ENCODE data around the gene SHC1. TPM values are rescaled to one million over a fixed set of nuclear protein-coding genes. Genes with fewer than 3 reads are reported as not detected.

The SHC1 gene
- polyA plus RNA-seq, 3 donors = 74.6 to 91.3 (median 81.7) TPM

Other genes starting within 250 kb of the SHC1 start
- gene KCNN3, start 100.5 kb downstream of the SHC1 start, polyA plus RNA-seq (ENCODE audit: insufficient read length in 3 of 3) = 1 to 10 TPM; 2.2 to 2.6 (median 2.3) TPM
- 10 to 100 TPM; 44.1 to 47.2 (median 44.2) TPM for gene PMVK, start 34.0 kb downstream of the SHC1 start, polyA plus RNA-seq (ENCODE audit: insufficient read length in 3 of 3)
- gene PBXIP1, start 14.6 kb downstream of the SHC1 start, polyA plus RNA-seq (ENCODE audit: insufficient read length in 3 of 3) = 10 to 100 TPM; 76.2 to 80.3 (median 76.6) TPM
- 10 to 100 TPM; 47.4 to 52.1 (median 51.6) TPM for gene PYGO2, start 9.0 kb downstream of the SHC1 start, polyA plus RNA-seq (ENCODE audit: insufficient read length in 3 of 3)
- 100 to 1,000 TPM in 1 of 3 donors, 10 to 100 TPM in 2; 88.0 to 105 (median 96.5) TPM for gene CKS1B, start 3.9 kb upstream of the SHC1 start, polyA plus RNA-seq (ENCODE audit: insufficient read length in 3 of 3)
- 10 to 100 TPM; 34.1 to 39.0 (median 38.4) TPM for gene FLAD1, start 12.6 kb upstream of the SHC1 start, polyA plus RNA-seq (ENCODE audit: insufficient read length in 3 of 3)
- gene LENEP, start 22.8 kb upstream of the SHC1 start, polyA plus RNA-seq (ENCODE audit: insufficient read length in 3 of 3) = 1 to 10 TPM in 1 of 3 donors, under 1 TPM in 2; 0.36 to 1.5 (median 0.87) TPM
- gene ZBTB7B, start 32.1 kb upstream of the SHC1 start, polyA plus RNA-seq (ENCODE audit: insufficient read length in 3 of 3) = 10 to 100 TPM; 15.9 to 18.0 (median 16.3) TPM
- 1 to 10 TPM; 1.9 to 2.8 (median 2.2) TPM for gene DCST2, start 63.0 kb upstream of the SHC1 start, polyA plus RNA-seq (ENCODE audit: insufficient read length in 3 of 3)
- gene DCST1, start 63.1 kb upstream of the SHC1 start, polyA plus RNA-seq (ENCODE audit: insufficient read length in 3 of 3) = under 1 TPM; 0.38 to 0.61 (median 0.41) TPM
- 10 to 100 TPM; 57.5 to 62.8 (median 58.0) TPM for gene ADAM15, start 80.6 kb upstream of the SHC1 start, polyA plus RNA-seq (ENCODE audit: insufficient read length in 3 of 3)
- gene EFNA4, start 93.0 kb upstream of the SHC1 start, polyA plus RNA-seq (ENCODE audit: insufficient read length in 3 of 3) = 10 to 100 TPM; 22.1 to 23.7 (median 23.0) TPM
- gene EFNA3, start 108.1 kb upstream of the SHC1 start, polyA plus RNA-seq (ENCODE audit: insufficient read length in 3 of 3) = 1 to 10 TPM; 6.3 to 8.8 (median 8.4) TPM
- gene EFNA1, start 157.1 kb upstream of the SHC1 start, polyA plus RNA-seq (ENCODE audit: insufficient read length in 3 of 3) = 10 to 100 TPM; 66.7 to 79.3 (median 73.3) TPM
- gene SLC50A1, start 165.1 kb upstream of the SHC1 start, polyA plus RNA-seq (ENCODE audit: insufficient read length in 3 of 3) = 10 to 100 TPM; 45.3 to 61.3 (median 51.2) TPM
- gene DPM3, start 169.8 kb upstream of the SHC1 start, polyA plus RNA-seq (ENCODE audit: insufficient read length in 3 of 3) = 10 to 100 TPM; 38.6 to 55.8 (median 50.3) TPM
- gene KRTCAP2, start 202.6 kb upstream of the SHC1 start, polyA plus RNA-seq (ENCODE audit: insufficient read length in 3 of 3) = 100 to 1,000 TPM; 120 to 146 (median 127) TPM
- gene TRIM46, start 203.1 kb upstream of the SHC1 start, polyA plus RNA-seq (ENCODE audit: insufficient read length in 3 of 3) = 1 to 10 TPM; 3.8 to 5.8 (median 5.8) TPM
- 10 to 100 TPM; 32.3 to 50.0 (median 43.0) TPM for gene THBS3, start 237.2 kb upstream of the SHC1 start, polyA plus RNA-seq (ENCODE audit: insufficient read length in 3 of 3)
- 10 to 100 TPM; 43.4 to 50.1 (median 48.6) TPM for gene MTX1, start 237.9 kb upstream of the SHC1 start, polyA plus RNA-seq (ENCODE audit: insufficient read length in 3 of 3)